GM19467 (cell line): ENCODE measurements around the gene HHATL.
"Not testable (repeated sequence)": the region's sequence is repeated elsewhere in the genome, so short reads cannot be mapped to it uniquely, and the experiment has no call there.

Experiments
- ATAC-seq: cut with Tn5 transposase; IDR thresholded peaks from one replicate; pipeline ENCODE4 v1.9.1; 2021; ENCODE audit warnings: mild to moderate bottlenecking, moderate library complexity; ENCODE audit not compliant: unreplicated experiment

The HHATL gene

GRCh38 chr3:42734263-42734860, 31.8 kb upstream of the HHATL start:
- no peak for ATAC-seq

- ATAC-seq: no peak
Observed at GRCh38 chr3:42733501-42734262, 31.1 kb upstream of the HHATL start.

- no peak for ATAC-seq
Observed at GRCh38 chr3:42732829-42733459, 30.3 kb upstream of the HHATL start.

- ATAC-seq: no peak
Observed at GRCh38 chr3:42732196-42732828, 29.7 kb upstream of the HHATL start.

- ATAC-seq: no peak
Observed at GRCh38 chr3:42731476-42732195, 29.0 kb upstream of the HHATL start.

- no peak for ATAC-seq
Observed at GRCh38 chr3:42730706-42731420, 28.3 kb upstream of the HHATL start.

GRCh38 chr3:42730294-42730693, 27.7 kb upstream of the HHATL start:
- ATAC-seq: no peak

GRCh38 chr3:42729404-42730145, 27.0 kb upstream of the HHATL start:
- ATAC-seq: no peak

- no peak for ATAC-seq
Observed at GRCh38 chr3:42728668-42729364, 26.2 kb upstream of the HHATL start.

GRCh38 chr3:42728056-42728455, 25.5 kb upstream of the HHATL start:
- no peak for ATAC-seq

- no peak for ATAC-seq
Observed at GRCh38 chr3:42725454-42725853, 22.9 kb upstream of the HHATL start.

- no peak for ATAC-seq
Observed at GRCh38 chr3:42723219-42723618, 20.6 kb upstream of the HHATL start.

GRCh38 chr3:42722442-42722841, 19.8 kb upstream of the HHATL start:
- ATAC-seq: not testable (repeated sequence)

GRCh38 chr3:42721690-42722089, 19.1 kb upstream of the HHATL start:
- no peak for ATAC-seq

GRCh38 chr3:42720126-42720525, 17.5 kb upstream of the HHATL start:
- no peak for ATAC-seq

- no peak for ATAC-seq
Observed at GRCh38 chr3:42719002-42719401, 16.4 kb upstream of the HHATL start.

- ATAC-seq: no peak
Observed at GRCh38 chr3:42718338-42718737, 15.7 kb upstream of the HHATL start.

- no peak for ATAC-seq
Observed at GRCh38 chr3:42717306-42717705, 14.7 kb upstream of the HHATL start.

- no peak for ATAC-seq
Observed at GRCh38 chr3:42714171-42714852, 11.7 kb upstream of the HHATL start.
